NCI-H2196 (cell line): ENCODE data around the gene TXLNG.

Source experiments
- DNase-seq: peaks from one replicate; lab custom pipeline; 2025; ENCODE audit not compliant: unreplicated experiment; lab: John Stamatoyannopoulos, UW

The TXLNG gene

DNA sequence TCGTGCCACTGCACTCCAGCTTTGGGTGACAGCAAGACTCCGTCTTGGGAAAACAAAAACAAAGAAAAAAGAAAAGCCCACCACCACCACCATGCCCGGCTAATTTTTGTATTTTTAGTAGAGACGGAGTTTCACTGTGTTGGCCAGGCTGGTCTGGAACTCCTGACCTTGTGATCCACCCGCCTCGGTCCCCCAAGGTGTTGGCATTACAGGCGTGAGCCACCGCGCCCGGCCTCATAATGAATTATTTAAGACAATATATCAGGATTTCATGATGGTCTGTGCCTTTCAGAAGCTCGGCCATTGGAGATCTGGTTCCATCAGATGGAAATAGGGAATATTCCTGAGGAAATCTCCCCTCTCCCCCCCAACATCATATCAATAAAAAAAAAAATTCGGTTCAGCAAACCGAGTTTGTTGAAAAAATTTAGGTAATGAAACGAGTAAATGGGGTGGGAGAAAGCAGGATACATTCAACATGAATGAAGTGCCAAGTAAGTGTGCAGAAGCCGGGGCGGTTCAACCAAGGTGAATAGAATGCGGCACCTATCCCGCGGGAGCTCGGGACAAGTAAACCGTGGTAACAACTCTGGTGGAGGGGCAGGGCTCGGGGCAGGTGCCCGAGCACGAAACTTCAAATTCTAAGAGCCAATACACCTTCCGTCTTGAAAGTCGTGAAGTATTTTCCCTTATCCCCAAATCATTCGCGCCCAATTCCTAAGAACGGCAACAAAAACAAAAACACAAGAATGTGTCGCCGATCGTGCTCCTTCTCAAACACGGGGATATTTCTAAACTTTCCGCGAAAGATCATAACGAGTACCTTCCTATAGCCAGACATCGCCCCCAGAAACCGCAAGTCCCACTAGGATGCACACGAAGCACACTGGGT, 773 bp upstream of the TXLNG start:
- DNase-seq, result no peak

DNA sequence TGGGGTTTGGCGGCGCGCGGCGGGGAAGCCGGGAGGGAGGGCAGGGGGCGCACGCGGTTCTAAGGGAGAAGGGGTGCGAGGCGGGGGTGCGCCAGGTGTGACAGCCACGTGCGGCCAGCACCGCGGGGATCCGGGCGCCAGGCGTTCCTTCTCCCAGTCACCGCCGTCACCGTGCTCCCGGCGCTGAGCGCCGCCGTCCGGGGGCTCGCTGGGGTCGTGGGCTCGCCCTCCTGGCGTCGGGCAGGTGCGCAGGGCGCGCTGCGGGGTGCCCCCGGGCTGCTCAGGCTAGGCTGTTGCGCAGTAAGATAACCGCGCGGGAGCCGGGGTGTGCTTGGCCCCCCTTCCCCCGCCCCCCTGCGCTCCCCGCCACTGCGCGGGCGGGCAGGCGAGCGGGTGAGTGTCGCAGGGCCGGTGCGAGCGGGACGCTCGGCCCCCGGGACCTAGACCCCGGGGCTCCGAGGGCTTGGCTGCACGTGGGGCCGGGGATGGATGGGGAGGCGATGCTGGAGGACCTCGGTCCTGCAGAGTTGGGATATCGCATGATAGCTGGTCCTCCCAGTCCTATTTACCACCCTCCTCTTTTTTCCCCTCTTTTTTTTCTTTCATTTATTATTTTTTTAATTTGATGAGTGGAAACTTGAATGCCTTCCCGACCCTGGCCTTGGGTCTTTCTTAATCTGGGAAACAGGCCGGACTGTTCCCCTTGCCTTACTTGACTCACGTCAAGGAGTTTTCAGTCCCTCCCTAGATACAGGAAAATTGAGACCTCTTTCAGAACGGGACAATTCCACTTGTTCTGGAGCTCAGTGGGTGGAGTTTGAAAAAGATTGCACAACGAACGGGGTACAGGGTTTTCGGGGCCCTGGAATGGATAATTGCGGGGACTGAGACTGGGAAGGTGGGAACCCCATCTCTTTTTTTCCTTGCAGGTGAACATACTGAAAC, 797 bp downstream of the TXLNG start:
- no peak for DNase-seq

DNA sequence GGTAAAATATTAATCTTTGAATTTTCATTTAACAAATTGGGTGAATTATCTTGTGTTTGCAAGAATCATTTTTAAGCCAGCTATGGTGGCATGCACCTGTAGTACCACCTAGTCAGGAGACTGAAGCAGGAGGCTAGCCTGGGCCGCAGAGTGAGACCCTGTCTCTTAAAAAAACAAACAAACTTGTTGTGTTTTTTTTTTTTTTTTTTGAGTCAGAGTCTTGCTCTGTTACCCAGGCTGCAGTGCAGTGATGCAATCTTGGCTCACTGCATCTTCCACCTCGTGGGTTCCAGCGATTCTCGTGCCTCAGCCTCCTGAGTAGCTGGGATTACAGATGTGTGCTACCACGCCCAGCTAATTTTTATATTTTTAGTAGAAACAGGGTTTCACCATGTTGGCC, 2.2 kb downstream of the TXLNG start:
- no peak for DNase-seq

DNA sequence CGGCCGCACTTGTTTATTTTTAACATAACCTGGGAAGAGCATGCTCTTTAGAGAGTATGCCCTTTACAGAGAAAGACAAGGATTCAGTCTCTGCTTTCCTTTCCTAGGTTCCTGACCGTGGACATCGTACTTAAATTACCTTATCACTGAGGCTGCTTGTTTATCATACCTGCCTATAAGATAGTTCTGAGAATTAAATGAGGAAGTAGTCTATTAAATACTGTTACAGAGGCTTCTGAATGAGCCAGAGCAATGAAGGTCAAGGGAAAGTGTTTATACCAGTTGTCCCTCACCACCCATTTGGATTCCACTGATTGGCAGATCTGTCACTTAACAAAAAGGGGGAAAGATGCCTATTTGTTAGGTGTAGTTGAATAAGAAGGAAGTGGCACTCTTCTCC, 10.0 kb downstream of the TXLNG start:
- no peak for DNase-seq

DNA sequence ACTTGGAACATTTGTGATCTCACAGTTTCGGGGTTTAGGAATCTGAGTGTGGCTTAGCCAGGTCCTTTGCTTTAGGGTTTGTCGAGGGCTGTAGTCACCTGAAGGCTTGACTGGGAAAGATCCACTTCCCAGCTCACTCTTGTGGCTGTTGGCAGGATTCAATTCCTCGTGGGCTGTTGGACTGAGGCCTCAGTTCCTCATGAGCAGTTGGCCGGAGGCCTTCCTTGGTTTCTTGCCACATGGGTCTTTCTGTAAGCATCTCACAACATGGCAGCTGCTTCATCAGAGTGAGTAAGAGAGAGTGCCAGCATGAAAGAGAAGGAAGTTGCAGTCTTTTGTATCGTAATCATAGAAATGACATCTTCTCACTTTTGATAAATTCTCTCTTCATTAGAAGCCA, 11.1 kb downstream of the TXLNG start:
- no peak for DNase-seq

DNA sequence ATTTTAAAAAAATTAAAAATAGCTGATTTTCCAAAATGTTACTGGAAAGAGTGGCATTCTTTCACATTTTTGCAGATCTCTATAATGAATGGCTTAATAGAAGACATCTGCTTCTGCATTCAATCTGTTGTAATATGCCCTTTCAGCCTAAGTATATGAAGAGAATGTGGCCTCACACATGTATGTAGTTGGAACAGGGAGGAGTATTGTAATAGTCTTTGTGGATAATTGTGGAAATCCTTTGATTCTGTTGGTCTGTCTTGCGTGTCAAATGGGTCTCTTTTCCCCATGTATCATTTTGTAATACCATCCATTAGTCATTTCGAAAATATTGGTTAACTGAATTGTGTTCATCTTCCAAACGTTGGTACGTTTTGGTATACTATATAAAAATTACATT, 11.6 kb downstream of the TXLNG start:
- DNase-seq, result no peak

DNA sequence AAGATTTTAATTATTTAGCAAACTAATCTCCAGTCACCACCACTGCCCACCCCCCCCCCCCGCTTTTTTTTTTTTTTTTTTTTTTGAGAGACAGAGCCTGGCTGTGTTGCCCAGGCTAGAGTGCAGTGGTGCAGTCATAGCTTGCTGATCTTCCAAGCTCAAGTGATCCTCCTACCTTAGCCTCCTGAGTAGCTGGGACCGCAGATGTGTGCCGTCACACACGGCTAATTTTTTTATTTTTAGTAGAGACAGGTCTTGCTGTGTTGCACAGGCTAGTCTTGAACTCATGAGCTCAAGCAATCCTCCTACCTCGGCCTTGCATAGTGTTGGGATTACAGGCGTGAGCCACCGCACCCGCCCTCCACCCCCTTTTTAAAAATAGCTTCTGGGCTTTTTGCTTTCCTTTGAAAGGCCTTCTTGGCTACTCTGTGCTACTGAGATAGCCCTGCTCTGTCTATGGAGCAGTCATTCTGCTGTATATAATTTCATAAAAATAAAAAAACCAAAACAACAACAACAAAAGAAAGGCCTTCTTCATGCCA, 18.7 kb downstream of the TXLNG start:
- DNase-seq, result no peak

DNA sequence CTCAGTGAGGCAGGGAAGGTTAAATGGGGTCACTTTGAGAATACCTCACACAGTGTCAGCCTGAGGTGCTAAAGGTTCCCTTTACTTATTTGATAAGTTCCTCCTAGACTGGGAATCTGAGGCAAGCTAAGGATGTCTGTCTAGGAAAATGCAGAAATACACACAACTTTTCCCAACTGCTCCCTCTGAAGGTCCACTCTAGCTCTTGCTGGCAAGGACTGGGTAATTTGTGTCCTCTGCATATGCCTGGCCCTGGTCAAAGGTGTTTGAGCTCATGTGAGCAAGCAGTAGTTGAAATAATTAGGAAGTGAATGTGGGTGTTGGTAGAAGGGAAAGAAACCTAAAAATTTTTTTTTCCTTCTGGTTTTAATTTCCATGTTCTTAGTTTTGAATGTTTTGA, 21.3 kb downstream of the TXLNG start:
- peak; percentile 16 for DNase-seq

DNA sequence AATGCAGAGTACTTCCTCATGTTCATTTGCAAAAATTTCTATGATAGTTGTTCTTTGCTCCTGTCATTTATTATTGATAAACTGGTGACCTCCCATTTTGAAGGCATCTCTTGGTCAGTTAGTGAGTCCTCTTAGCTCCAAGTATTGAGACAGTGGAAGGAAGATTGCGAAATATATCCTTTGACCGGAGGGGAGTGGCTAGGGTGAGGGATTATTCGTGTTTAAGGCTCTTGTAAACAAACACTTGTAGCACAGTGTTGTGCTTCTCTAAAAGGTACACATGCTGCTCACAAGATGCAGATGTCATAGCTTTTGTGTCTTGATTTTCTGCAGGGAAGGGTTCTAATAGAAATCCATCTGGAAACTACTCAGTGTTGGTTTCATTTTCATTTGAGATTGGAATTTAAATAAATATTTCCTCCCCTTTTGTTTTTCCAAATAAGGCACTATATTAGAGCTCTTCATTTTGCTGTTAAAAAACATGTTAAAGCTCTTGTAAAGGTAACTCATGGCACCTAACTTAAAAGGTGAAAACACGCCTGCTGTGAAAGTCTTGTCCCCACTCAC, 21.8 kb downstream of the TXLNG start:
- DNase-seq, result peak; percentile 11

DNA sequence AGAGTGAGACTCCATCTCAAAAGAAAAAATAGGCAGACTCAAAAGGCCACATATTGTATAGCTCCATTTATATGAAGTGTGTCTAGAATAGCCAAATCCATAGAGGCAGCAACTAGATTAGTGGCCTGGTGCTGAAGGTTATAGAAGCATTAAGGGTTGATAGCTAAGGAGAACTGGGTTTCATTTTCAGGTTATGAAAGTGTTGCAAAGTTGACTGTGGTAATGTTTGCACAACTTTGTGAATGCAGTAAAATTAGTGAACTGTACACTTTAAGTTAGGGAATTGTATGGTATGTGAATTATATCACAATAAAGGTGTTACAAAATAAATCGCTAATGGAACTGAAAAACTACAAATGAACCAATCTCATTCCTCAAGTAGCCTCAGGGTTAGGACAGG, 28.3 kb downstream of the TXLNG start:
- DNase-seq, result no peak

DNA sequence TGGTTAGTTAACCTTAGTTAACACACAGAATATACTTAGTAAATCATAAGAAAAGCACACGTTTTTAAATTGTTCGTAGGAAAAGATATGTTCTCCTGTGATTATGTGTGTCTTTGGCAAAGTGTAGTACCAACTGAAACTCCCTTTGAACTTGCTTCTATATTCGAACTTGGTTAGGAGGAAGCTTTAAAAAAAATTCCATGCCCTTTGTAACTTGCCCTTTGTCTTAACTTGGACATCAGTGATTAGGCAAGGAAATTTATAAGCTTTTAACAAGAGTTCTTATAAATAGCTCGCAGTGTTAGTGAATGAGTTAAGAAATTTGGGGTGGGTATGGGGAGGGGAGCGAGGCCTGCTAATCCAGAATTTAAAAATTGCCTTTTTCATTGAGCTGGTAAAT, 33.4 kb downstream of the TXLNG start:
- DNase-seq, result no peak

DNA sequence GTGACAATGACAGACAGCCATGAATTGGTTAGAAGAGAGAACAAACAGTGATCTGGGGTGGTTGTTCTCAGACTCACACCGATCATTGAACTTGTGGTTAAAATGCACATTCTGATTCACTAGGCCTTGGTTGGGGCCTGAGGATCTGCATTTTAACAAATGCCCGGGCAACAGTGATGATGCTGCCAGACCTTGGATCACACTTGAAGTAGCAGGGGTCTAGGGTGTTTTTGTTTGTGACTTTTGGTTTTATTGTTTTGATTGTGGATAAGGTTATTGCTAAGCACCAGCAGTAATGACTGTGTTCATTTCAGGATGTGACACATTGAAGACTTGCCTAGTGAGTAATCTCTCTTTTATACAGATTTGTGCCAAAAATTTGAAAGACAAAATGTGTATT, 36.5 kb downstream of the TXLNG start:
- DNase-seq, result no peak

DNA sequence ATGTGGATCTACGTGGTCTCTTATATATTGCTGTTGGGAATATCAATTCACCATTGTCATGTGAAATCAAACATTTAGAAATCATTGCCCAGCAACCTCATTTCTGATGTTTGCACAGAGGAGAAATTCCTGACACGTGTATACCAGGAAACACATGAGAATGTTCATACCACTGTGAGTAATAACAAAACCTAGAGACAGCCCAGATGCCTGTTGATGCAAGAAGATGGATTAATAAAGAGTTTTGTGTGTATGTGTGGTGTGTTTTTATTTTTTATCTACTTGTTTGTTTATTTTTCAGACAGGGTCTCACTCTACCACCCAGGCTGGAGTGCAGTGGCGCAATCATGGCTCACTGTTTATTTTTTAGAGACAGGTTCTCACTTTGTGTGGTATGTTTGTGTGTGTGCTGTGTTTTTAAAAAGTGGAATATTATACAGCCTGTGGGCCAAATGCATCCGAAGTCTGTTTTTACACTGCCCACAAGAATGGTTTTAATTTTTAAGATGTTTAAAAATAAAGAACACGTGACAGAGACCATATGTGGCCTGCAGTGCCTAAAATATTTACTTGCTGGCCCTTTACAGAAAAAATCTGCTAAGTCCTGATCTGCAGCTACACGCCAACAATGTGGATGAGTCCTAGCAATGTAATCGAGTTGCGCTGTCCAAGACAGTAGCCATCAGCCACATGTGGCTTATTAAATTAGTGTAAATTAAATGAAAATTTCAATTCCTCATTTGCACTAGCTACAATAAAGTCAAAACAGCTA, 39.2 kb downstream of the TXLNG start:
- DNase-seq, result no peak

DNA sequence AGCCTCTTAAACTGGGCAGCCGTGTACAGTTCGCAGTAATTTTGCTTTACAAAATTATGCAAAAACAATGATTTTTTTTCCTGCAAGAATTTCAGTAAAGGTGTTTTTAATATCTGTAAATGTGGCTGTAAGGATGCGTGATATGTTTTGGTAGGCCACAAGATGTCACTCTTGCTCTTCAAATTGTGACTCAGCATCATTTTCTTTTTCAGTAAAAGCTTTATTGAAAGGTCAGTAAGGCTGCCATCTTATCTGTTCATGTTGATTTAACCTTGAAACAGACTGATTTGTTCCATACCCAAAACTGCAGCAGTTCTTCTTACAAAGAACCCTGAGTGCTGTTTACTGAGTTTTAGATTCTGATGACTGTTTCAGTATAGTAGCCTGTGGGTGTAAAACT, 39.9 kb downstream of the TXLNG start:
- peak; percentile 34 for DNase-seq

DNA sequence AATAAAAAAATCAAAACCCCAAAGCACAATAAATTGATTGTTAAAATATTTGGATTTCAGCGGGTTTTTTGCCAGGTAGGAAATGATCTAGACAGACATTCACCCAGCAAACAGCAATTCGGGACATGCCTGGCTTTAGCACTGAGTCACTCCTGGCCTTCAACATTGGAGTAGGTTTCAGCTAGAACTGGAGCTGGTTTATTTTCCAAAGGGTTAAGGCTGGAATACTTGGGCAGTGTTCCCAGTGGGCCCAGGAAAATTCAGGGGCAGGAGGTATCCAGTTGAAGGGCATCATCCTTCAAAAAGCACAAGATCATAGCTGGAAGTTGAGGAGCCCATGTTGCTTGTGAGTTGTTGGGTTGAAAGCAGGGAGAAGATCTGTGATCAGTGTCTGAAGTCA, 41.0 kb downstream of the TXLNG start:
- DNase-seq, result no peak

DNA sequence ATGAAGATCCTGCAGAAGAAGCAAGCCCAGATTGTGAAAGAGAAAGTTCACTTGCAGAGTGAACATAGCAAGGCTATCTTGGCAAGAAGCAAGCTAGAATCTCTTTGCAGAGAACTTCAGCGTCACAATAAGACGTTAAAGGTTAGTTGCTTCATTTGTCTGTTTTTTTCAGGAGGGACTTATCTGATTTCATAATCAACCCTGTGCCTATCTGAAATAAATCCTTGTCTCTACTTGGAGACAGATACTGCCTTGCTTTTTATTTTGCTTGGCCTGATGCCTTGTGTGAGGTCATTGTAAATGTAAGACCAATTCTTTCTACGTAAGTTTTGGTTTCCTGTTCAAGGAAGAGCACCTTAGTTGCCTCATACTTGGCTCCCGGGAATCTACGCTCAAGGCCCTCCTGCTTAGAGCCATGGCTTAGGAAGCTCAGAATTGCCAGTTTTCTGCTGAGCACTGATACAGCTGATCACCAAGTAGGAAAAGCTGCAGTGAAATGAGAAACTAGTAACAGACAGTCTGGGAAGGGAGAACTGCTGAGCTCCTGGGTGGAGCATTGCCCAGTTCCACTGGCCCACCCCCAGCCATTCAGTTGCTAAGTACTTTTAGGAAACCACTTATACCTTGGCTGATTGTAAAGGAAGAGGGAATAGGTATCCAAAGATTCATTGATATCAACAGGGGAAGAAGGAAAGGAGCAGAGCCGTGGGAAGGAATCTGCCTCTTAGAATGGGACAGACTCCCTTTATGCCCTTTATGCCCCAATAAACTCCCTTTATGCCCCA, 42.0 kb downstream of the TXLNG start:
- peak; percentile 21 for DNase-seq

DNA sequence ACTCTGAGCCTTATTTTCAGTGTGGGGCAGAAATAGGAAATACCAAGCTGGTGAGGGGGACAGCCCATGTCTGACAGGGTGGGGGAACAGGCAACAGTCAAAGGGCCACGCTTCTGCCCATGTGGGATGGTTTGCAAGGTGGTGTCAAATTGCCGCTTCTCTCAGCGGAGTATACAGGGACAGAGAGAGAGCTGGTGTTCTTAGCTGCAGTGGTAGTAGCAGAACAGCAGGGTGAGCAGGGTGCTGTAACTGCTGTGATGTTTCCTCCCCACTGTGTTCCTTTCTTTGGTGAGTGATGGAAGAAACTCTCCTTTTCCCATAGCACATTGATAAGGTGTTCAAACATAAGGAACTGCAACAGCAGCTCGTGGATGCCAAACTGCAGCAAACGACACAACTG, 46.0 kb downstream of the TXLNG start:
- DNase-seq, result no peak

DNA sequence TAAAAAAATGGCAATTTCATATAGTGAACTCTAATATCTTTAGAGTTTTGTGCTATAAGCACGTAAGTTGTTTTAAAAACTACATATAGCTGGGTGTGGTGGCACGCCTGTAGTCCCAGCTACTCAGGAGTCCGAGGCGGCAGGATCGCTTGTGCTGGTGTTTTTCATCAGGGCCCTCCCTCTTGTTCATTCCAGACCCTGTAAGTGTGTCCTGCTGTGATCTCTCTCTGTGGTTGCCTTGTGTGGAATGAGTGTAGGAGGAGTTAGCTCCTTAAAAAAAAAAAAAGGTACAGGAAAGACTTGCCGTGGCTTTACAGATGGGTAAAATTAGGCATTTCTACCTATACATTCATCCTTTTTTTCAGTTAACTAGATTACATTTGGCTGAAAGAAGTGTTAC, 48.5 kb downstream of the TXLNG start:
- DNase-seq, result no peak

DNA sequence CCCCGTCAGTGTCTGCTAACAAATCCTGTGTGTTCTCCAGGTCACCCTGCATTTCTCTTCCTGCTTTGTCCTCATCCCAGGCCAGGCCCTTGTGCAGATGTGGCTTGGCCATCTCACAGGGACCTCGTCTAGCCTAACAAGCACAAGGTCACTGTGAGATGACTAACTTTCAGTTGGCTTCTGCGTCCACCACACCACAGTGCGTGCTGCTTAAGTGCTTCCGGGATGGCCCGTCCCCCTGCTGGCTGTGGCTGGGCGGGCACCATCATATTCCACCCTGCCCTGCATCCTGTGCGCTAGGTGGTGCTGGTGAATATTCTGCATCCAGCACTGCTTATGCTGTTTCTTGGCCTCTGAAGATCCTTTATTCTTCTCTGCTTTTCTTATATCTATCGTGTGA, 50.1 kb downstream of the TXLNG start:
- DNase-seq, result no peak
